Measurements from ENCODE around the gene ZMYM1. TPM values are rescaled to one million over a fixed set of nuclear protein-coding genes. Genes with fewer than 3 reads are reported as not detected.

Gene ZMYM1
- polyA plus RNA-seq, 12 donors: 9.5 to 24.0 (median 13.1) TPM; not detected in 1

Other genes with a start within 250 kb of the ZMYM1 start
- gene SMIM12, start 219.6 kb upstream of the ZMYM1 start, polyA plus RNA-seq (ENCODE audit: insufficient read length in 12 of 12): 10 to 100 TPM in 11 of 12 donors, not detected in 1; 17.9 to 66.6 (median 23.5) TPM
- 1 to 10 TPM in 1 of 12 donors, under 1 TPM in 9, not detected in 2; 0.07 to 3.4 (median 0.22) TPM for gene DLGAP3, start 149.7 kb upstream of the ZMYM1 start, polyA plus RNA-seq (ENCODE audit: insufficient read length in 12 of 12)
- 10 to 100 TPM in 11 of 12 donors, not detected in 1; 14.8 to 26.5 (median 20.2) TPM for gene TMEM35B, start 94.0 kb upstream of the ZMYM1 start, polyA plus RNA-seq (ENCODE audit: insufficient read length in 12 of 12)
- 10 to 100 TPM in 9 of 12 donors, 1 to 10 TPM in 2, not detected in 1; 7.5 to 21.5 (median 13.0) TPM for gene ZMYM6, start 47.4 kb upstream of the ZMYM1 start, polyA plus RNA-seq (ENCODE audit: insufficient read length in 12 of 12)
- gene SFPQ, start 113.8 kb downstream of the ZMYM1 start, polyA plus RNA-seq (ENCODE audit: insufficient read length in 12 of 12): 100 to 1,000 TPM; 219 to 843 (median 366) TPM
- gene ZMYM4, start 189.3 kb downstream of the ZMYM1 start, polyA plus RNA-seq (ENCODE audit: insufficient read length in 12 of 12): 10 to 100 TPM in 11 of 12 donors, not detected in 1; 27.4 to 63.3 (median 44.2) TPM

All from muscle of arm (tissue), 12 donors.